Lung (tissue), 12 donors: ENCODE results near the gene TRIOBP. TPM values are rescaled to one million over a fixed set of nuclear protein-coding genes. Genes with fewer than 3 reads are reported as not detected.

Experiments used
- ATAC-seq: fragments of 200-7000 bp; cut with Tn5 transposase; one replicate; pipeline ENCODE4 v1.9.1; 2020; ENCODE audit warnings: moderate number of reproducible peaks; ENCODE audit not compliant: insufficient read depth, low FRiP score
- DNase-seq, 3 donors: peaks; one replicate each; pipeline ENCODE4 v3.0.0-alpha.2; 2013 to 2017
- H3K27ac ChIP-seq, 2 donors: one replicate each; pipeline ENCODE4 v1.5.1; 2013; ENCODE audit warnings: mild to moderate bottlenecking in 2 of 2, moderate library complexity in 2 of 2, control low read depth in 1 of 2, inconsistent platforms in 1 of 2, low read depth in 1 of 2, low read length in 1 of 2
- H3K27me3 ChIP-seq, 3 donors: one replicate each; pipeline ENCODE4 v1.5.1; 2013; ENCODE audit warnings: low read length in 2 of 3; ENCODE audit not compliant: control insufficient read depth in 3 of 3, insufficient read depth in 3 of 3
- H3K36me3 ChIP-seq, 4 donors: one replicate each; pipeline ENCODE4 v1.5.1; 2013; ENCODE audit warnings: low read length in 4 of 4, mild to moderate bottlenecking in 1 of 4, moderate library complexity in 1 of 4; ENCODE audit not compliant: control insufficient read depth in 4 of 4, insufficient read depth in 4 of 4
- H3K4me1 ChIP-seq, 5 donors: one replicate each; pipeline ENCODE4 v1.5.1; 2013; ENCODE audit warnings: low read length in 5 of 5, mild to moderate bottlenecking in 2 of 5, moderate library complexity in 1 of 5; ENCODE audit not compliant: control insufficient read depth in 5 of 5, insufficient read depth in 5 of 5
- H3K4me3 ChIP-seq: one replicate; pipeline ENCODE4 v1.5.1; 2013; ENCODE audit warnings: mild to moderate bottlenecking, control low read depth, moderate library complexity
- H3K9ac ChIP-seq, 2 donors: one replicate each; pipeline ENCODE4 v1.5.1; 2013; ENCODE audit warnings: low read length in 2 of 2, control low read depth in 1 of 2; ENCODE audit not compliant: insufficient read depth in 1 of 2
- H3K9me3 ChIP-seq, 4 donors: one replicate each; pipeline ENCODE4 v1.5.1; 2013; ENCODE audit warnings: low read length in 3 of 4, mild to moderate bottlenecking in 1 of 4, moderate library complexity in 1 of 4; ENCODE audit not compliant: control insufficient read depth in 4 of 4, insufficient read depth in 3 of 4
- WGBS, 2 donors: extraction: QIAGEN DNeasy Blood & Tissue Kit; methylation state at CpG; one replicate each; pipeline ENCODE4 v1.1.7; 2013; 5-methylcytosine and 5-hydroxymethylcytosine counted together
- polyA plus RNA-seq, 2 donors: library from polyadenylated mRNA; stranded (reverse); fragments of 200-250 nt; gene quantifications; one replicate each; pipeline ENCODE4 v1.2.1, GENCODE V29; 2013
- total RNA-seq, 2 donors: library from RNA; depleted of rRNA in 1 of 2; stranded (reverse); fragments of >200 nt in 1 of 2; gene quantifications; one replicate each; pipeline ENCODE4 v1.2.1, GENCODE V29; 2014 to 2021
- TF ChIP-seq, protein P1 (sequence below): IDR thresholded peaks from 2 replicates; pipeline ENCODE4 v1.5.1; 2012; ENCODE audit warnings: mild to moderate bottlenecking; ENCODE audit errors: control extremely low read depth, extremely low read depth
- donor health status: control.
- donor health status: control.
- donor health status: Bipolar disorder and iron deficiency.
- donor health status: healthy.
- donor health status: DM: yes; HTN: yes; CAD: no.

The TRIOBP gene
- total and polyA plus RNA-seq, 4 donors: 37.1 to 105 (median 85.0) TPM

DNA sequence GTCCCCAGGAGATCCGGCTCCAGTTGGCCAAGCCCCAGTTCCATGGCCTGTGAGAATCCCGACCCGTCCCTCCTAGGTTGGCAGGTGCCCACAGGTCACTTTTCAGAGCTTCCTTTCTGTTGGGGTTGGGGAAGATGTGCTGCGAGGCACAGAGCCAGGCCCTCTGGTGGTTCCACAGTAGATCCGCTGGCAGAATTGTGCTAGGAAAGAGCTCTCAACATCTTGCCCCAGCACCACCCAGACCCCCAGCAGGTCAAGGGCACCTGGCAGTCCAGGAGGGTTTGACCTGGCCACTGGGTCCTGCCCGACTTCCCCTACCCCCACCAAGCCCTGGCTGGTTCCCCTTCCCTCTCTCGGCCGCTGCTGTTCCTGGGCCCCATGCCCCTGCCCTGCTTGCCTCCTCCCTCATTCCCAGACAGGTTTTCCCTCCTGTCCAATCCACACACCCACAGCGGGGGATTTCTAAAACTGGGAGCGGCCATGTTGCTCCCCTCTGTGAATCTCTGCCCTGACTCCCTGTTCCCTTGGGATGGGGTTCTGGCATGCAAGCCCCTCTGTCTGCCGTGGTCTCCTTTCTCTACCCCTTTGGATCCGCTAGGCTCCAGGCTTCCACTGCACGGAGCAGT, 84.7 kb downstream of the TRIOBP start:
- ATAC-seq: no peak
- TF ChIP-seq, protein P1, sequence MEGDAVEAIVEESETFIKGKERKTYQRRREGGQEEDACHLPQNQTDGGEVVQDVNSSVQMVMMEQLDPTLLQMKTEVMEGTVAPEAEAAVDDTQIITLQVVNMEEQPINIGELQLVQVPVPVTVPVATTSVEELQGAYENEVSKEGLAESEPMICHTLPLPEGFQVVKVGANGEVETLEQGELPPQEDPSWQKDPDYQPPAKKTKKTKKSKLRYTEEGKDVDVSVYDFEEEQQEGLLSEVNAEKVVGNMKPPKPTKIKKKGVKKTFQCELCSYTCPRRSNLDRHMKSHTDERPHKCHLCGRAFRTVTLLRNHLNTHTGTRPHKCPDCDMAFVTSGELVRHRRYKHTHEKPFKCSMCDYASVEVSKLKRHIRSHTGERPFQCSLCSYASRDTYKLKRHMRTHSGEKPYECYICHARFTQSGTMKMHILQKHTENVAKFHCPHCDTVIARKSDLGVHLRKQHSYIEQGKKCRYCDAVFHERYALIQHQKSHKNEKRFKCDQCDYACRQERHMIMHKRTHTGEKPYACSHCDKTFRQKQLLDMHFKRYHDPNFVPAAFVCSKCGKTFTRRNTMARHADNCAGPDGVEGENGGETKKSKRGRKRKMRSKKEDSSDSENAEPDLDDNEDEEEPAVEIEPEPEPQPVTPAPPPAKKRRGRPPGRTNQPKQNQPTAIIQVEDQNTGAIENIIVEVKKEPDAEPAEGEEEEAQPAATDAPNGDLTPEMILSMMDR: no peak
- Histone ChIP-seq H3K36me3 (no peaks in the 10 kb centered on the region), H3K9me3 (no peaks in the 10 kb centered on the region), H3K9ac (no peak overlapping the region), H3K4me1 (peaks cover 0 to 4% (median 0%) of the 10 kb centered on the region in 5 donors), H3K4me3 (no peak overlapping the region), H3K27ac (no peak overlapping the region), H3K27me3 (no peaks in the 10 kb centered on the region)
- 68 to 73% methylated on average over 12 to 13 of the region's 13 CpGs for WGBS, 2 donors
- peak in 1 of 3 donors; percentile 32 for DNase-seq

DNA sequence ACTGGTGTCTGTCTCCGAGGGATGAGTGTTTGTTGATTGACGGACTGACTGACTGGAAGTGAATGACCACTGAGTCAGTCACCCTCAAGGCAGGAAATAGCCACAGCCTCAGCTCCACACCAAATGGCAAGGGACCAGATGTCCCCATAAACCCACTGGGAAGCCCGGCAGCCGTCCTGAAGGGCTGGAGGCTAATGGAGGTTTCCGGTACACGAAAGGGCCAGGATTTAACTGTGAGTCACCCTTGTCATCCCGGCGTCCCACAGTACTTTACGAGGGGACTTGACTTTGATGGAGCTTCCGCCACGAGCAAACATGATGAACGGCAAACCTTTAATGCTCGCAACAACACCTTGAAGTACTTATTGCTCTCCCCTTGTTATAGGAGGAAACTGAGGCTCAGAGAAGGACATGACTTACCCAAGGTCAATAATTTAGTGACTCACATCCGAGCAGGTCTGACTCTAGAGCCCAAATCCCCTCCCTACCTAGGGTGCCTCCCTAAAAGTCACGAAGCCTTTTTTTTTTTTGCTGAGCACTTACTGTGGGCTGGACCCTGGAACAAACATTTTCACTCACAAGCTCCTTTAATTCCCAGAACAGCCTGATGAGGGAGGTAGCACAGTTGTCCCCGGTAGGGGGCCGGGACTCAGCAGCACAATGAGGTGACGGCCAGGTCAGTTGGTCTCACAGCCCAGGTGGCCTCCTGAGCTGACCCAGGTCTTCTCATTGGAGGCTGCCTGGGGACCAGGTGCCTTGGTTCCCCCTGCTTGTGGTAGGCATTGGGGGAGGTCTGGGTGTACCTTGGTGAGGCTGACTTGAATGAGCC, 85.7 kb downstream of the TRIOBP start:
- WGBS, 2 donors: 68 to 82% methylated on average over 18 of the region's 18 CpGs
- no peaks in the 10 kb centered on the region for H3K27me3 ChIP-seq
- no peak overlapping the region for H3K9ac ChIP-seq
- H3K27ac ChIP-seq: no peak overlapping the region
- peaks cover 0 to 4% (median 0%) of the 10 kb centered on the region in 5 donors for H3K4me1 ChIP-seq
- DNase-seq (no peak), ATAC-seq (no peak)
- H3K9me3 ChIP-seq: no peaks in the 10 kb centered on the region
- H3K36me3 ChIP-seq: no peaks in the 10 kb centered on the region
- no peak overlapping the region for H3K4me3 ChIP-seq
- TF ChIP-seq, protein P1: no peak

DNA sequence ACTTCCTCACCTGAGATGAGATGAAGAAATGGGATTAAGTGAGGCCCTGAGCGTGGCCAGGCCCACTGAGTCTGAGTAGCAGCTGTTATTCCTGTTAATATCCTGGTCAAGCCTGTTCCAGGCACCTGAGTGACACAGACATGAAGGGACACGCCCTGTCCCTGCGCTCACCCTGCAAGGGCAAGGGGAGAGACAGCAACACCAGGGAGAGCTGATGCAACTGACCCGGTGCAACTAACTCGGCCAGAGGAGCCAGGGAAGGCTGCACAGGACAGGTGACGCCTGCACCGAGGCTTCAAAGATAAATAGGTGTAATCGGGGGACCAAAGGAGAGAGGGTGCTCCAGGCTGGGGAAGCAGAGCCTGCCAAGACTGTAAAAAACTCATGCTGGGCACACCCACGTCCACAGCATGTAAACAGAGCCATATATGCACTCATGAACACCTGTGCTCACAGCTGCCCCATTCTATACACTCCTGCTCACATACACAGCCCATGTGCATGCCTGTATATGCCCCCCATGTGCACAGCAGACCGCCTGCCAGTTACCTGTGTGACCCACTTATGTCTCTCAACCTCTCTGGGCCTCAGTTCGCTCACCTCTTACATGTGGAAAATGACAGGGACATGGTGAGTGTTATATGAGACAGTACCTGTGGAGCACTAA, 88.1 kb downstream of the TRIOBP start:
- H3K27me3 ChIP-seq: no peaks in the 10 kb centered on the region
- no peak for DNase-seq
- H3K9me3 ChIP-seq: no peaks in the 10 kb centered on the region
- no peak overlapping the region for H3K27ac ChIP-seq
- H3K36me3 ChIP-seq: no peaks in the 10 kb centered on the region
- no peak overlapping the region for H3K4me3 ChIP-seq
- 61 to 77% methylated on average over 11 of the region's 11 CpGs for WGBS, 2 donors
- H3K4me1 ChIP-seq: peaks cover 0 to 4% (median 0%) of the 10 kb centered on the region in 5 donors
- TF ChIP-seq, protein P1: no peak
- peak overlapping the region in 1 of 2 donors; percentile 13 for H3K9ac ChIP-seq
- peak; percentile 51 for ATAC-seq
